Sciatic nerve (tissue), 2 donors: ENCODE measurements around the gene HSPA12A. TPM values are rescaled to one million over a fixed set of nuclear protein-coding genes. Genes with fewer than 3 reads are reported as not detected.

ENCODE experiments used
- ATAC-seq: fragments of 200-7000 bp; cut with Tn5 transposase; one replicate; pipeline ENCODE4 v1.9.1; 2020; ENCODE audit warnings: mild to moderate bottlenecking, moderate library complexity
- DNase-seq: peaks from one replicate; pipeline ENCODE4 v3.0.0-alpha.2; 2020; ENCODE audit warnings: low spot score
- intact Hi-C: fragments of 100-400 bp; cut with DNase I; formaldehyde crosslinking; loops from one replicate; pipeline ENCODE4 v1.14.2; 2022
- total RNA-seq: library from RNA; stranded (reverse); fragmentation: NEBNext Ultra II Directional; extraction: Animal tissue kit (Norgen Biotek cat#: 25700); gene quantifications from one replicate; pipeline ENCODE4 v1.2.1, GENCODE V29; 2021
- donor health status: DM: no; HTN: no; CAD: no.
- donor health status: DM: no; HTN: no; CAD: no.

Gene HSPA12A
- total RNA-seq, 1 donor from 2014 or later, result 139 TPM

DNA sequence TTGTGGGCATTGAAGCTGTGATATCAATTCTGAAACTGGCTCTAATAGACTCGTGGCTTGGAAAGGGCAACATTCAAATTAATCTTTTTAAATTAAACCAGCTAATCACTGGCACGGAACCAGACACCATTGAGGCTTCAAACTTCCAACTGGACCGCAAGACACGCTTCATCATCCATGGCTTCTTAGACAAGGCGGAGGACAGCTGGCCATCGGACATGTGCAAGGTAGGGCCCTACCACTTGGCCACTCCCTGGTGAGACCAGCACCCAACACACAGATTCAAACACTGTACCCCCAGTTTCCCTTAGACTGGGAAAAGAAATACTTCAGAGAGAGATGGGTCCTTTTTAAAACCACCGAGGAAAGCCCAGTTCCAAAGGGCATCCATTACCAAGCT is 116.5 kb downstream of the HSPA12A start:
- DNase-seq (no peak), ATAC-seq (no peak)
- intact Hi-C loops, result no loop called here

DNA sequence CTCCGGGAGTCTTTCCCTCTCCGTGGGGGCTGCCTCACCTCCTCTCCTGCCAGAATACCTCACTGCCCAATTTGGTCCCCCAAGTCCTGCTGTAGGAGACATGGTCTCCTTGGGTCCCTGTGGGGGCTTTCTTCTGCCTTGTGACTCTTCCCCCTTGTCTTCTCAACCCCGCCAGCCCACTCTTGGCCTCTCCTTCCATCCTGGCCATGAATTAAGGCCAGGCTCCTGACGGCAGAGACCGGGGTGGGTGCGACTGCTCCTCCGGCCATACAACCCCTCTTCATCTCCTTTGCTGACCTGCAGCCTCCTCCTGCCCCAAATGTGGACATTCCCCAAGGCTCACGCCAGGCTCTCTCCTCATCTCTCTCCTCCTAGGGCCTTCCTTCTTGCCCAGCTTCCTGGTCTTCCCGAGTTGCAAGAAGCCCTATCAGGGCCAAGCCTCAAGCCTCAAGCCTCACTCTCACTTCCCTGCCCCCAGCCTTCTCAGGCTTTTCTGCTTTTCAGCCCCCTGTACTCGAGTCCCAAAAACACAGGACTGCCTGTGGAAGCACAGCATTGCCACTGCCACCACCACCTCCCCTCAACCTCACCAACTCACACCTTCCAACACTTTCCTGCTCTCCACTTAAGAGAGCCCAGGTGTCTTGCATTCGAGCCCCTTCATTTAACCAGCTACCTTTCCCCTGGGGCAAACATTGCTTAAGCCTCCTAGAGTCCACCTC is 120.3 kb downstream of the HSPA12A start:
- ATAC-seq, result no peak
- intact Hi-C loops, result no loop called here
- DNase-seq, result no peak

DNA sequence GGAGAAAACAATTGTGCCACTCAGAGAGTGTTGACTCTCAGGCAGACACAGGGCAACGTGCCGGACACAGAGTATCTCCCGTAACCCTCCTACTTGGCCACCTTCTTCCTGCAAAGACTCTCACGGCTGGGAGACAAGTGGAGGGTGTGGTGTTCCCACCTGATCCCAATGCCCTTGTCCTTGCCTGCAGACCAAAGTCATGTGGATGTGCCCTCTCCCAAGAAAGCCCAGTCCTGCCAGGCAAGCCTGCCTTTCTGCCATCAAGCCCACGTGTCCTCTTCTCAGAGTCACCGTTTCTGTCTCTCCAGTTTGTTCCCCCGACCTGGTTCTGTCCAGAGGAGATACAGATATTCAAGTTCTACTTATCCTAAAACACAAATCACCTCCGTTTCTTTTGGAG is 120.9 kb downstream of the HSPA12A start:
- ATAC-seq, result no peak
- no peak for DNase-seq
- intact Hi-C loops, result no loop called here

Other genes with a start within 250 kb of the HSPA12A start
- 2.8 TPM for gene PNLIP, start 196.6 kb downstream of the HSPA12A start, total RNA-seq
- gene PNLIPRP1, start 151.6 kb downstream of the HSPA12A start, total RNA-seq, result 1.2 TPM
- 1.6 TPM for gene PNLIPRP2, start 121.6 kb downstream of the HSPA12A start, total RNA-seq
- gene ENO4, start 106.9 kb upstream of the HSPA12A start, total RNA-seq, result 1.2 TPM